ENCODE data around the gene NEDD4L.

DNA sequence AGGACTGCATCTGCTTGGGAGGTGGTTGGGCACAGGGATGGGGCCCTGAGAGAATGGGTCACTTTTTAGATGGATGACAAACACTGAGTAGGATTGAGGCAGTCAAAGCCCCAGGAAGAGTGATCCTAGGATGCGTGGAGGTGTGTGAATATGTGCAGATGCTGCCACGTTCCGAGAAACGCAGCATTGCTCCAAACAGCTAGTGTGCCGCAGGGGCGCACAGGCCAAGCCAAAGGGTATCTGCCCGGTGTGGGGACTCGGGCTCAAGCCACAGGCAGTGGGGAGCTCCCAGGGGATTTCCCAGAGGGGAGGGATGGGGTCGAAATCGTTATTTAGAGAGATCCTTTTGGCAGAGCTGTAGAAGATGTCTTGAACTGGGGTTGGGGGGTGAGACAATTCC is 310.8 kb downstream of the NEDD4L start:
- TF ChIP-seq, protein P1, sequence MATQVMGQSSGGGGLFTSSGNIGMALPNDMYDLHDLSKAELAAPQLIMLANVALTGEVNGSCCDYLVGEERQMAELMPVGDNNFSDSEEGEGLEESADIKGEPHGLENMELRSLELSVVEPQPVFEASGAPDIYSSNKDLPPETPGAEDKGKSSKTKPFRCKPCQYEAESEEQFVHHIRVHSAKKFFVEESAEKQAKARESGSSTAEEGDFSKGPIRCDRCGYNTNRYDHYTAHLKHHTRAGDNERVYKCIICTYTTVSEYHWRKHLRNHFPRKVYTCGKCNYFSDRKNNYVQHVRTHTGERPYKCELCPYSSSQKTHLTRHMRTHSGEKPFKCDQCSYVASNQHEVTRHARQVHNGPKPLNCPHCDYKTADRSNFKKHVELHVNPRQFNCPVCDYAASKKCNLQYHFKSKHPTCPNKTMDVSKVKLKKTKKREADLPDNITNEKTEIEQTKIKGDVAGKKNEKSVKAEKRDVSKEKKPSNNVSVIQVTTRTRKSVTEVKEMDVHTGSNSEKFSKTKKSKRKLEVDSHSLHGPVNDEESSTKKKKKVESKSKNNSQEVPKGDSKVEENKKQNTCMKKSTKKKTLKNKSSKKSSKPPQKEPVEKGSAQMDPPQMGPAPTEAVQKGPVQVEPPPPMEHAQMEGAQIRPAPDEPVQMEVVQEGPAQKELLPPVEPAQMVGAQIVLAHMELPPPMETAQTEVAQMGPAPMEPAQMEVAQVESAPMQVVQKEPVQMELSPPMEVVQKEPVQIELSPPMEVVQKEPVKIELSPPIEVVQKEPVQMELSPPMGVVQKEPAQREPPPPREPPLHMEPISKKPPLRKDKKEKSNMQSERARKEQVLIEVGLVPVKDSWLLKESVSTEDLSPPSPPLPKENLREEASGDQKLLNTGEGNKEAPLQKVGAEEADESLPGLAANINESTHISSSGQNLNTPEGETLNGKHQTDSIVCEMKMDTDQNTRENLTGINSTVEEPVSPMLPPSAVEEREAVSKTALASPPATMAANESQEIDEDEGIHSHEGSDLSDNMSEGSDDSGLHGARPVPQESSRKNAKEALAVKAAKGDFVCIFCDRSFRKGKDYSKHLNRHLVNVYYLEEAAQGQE (IDR thresholded peaks at IDR 0.05; ENCODE audit: insufficient read depth in 1 of 2, low read depth in 2 of 2, low read length in 1 of 2) = no peak
- TF ChIP-seq TCF7L2 (IDR thresholded peaks at IDR 0.05; ENCODE audit: low read depth, low read length) = no peak
- TF ChIP-seq, protein P2, sequence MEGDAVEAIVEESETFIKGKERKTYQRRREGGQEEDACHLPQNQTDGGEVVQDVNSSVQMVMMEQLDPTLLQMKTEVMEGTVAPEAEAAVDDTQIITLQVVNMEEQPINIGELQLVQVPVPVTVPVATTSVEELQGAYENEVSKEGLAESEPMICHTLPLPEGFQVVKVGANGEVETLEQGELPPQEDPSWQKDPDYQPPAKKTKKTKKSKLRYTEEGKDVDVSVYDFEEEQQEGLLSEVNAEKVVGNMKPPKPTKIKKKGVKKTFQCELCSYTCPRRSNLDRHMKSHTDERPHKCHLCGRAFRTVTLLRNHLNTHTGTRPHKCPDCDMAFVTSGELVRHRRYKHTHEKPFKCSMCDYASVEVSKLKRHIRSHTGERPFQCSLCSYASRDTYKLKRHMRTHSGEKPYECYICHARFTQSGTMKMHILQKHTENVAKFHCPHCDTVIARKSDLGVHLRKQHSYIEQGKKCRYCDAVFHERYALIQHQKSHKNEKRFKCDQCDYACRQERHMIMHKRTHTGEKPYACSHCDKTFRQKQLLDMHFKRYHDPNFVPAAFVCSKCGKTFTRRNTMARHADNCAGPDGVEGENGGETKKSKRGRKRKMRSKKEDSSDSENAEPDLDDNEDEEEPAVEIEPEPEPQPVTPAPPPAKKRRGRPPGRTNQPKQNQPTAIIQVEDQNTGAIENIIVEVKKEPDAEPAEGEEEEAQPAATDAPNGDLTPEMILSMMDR (IDR thresholded peaks at IDR 0.05) = no peak
